HG03460 (cell line): ENCODE results near the gene WDCP.

Experiments used
- ATAC-seq: cut with Tn5 transposase; IDR thresholded peaks from one replicate; pipeline ENCODE4 v1.9.1; 2021; ENCODE audit not compliant: unreplicated experiment

WDCP gene

DNA sequence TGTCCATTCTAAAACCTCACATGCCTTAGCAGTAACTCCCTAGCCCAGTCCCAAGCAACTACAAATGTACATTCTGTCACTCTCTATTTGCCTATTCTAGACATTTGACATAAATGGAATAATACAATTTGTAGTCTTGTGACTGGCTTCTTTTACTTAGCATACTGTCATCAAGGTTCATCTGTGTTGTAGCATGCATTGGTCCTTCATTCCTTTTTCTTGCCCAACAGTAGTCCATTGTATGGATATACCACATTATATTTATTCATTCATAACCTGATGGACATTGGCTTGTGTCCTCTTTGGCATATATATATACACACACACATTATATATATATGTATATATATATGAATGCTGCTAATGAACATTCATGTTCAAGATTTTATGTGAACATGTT is 39.5 kb downstream of the WDCP start:
- no peak for ATAC-seq

DNA sequence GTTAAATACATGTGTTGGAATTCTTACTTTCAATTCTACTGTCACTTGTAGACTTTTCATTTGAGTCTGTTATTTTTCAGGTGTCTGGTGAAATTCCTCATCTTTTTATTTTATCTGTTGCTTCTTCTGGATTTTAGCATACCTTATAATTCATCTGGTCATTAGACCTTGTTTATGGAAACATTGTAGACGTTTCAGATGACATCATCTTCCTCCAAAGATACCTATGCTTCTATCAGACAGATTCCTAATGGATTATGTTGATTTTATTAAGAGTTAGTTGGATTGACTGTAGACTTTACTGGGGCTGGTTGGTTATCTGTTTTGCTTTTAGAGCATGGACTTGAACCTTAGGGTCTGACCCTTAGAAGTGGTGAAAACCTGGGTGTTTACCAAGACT is 52.6 kb downstream of the WDCP start:
- ATAC-seq: no peak

DNA sequence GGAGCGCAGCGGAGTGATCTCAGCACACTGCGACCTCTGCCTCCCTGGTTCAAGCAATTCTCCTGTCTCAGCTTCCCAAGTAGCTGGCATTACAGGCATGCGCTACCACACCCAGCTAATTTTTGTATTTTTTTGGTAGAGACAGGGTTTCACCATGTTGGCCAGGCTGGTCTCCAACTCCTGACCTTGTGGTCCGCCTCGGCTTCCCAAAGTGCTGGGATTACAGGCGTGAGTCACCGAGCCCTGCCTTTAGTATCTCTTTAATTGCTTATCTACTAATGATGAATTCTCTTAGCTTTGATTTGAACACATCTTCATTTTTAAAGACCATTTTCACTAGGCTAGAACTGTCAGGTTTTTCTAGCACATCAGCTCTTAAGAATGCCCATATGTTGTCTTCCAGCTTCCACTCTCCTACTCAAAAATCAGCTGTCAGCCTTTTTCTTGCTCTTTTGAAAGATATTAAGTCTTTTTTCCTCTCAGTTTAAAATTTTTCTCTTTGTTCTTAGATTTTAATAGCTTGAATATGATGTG is 53.4 kb downstream of the WDCP start:
- ATAC-seq: no peak

DNA sequence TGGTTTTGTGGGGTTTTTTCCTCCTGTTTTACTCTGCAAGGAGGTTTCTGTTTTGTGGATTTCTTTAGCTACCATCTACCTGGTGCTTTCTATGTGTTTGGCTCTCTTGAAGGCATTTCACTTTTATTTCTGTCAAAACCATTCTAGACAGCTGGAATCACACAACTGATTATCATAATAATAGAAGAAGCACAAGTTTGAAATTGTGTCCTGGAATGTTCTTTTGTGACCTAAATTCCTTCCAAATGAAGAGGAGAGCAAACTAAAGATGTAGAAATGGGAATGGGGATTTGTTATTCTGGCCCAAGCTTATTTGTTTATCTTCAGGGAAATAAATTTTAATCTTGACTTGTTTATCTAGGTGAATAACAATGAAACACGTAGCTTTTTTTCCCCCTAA is 54.3 kb downstream of the WDCP start:
- no peak for ATAC-seq

DNA sequence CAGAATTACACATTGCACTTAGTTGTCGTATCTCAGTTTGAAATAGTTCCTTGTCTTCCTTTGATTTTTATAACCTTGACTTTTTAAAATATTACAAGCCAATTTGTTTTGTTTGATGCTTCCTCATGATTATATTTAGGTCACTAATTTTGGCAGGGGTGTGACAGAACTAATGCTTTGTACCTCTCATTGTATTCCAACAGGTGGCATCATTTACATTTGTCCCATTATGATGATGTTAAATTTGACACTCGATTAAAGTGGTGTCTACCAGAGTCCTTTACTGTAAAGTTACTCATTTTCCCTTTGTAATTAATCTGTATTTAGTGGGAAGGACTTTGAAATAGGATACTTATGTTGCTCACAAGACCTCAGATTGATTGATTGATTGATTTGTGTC is 58.8 kb downstream of the WDCP start:
- no peak for ATAC-seq
